Measurements from ENCODE around the gene ANAPC16. TPM values are rescaled to one million over a fixed set of nuclear protein-coding genes. Genes with fewer than 3 reads are reported as not detected.
"Not testable (repeated sequence)": the region's sequence is repeated elsewhere in the genome, so short reads cannot be mapped to it uniquely, and the experiment has no call there.

ANAPC16 gene
- total and polyA plus RNA-seq, 11 donors: 124 to 242 (median 179) TPM

GRCh38 chr10:72245949-72246525 is 30.2 kb downstream of the ANAPC16 start:
- DNase-seq: no peak
- no peak for ATAC-seq

GRCh38 chr10:72248468-72249151 is 32.8 kb downstream of the ANAPC16 start:
- Histone ChIP-seq H3K27me3 (no peaks in the 10 kb centered on the region), H3K27ac (peak overlapping the region; percentile 81 to 96 (median 92)), H3K36me3 (no peaks in the 10 kb centered on the region), H3K9me3 (no peaks in the 10 kb centered on the region), H3K4me3 (peak overlapping the region in 9 of 12 donors; percentile 6 to 39 (median 16)), H3K4me1 (peaks cover 28 to 100% (median 87%) of the 10 kb centered on the region in 12 donors)
- peak in 1 of 2 donors; percentile 23 for TF ChIP-seq POLR2A (IDR thresholded peaks at IDR 0.05)
- TF ChIP-seq, protein P1, sequence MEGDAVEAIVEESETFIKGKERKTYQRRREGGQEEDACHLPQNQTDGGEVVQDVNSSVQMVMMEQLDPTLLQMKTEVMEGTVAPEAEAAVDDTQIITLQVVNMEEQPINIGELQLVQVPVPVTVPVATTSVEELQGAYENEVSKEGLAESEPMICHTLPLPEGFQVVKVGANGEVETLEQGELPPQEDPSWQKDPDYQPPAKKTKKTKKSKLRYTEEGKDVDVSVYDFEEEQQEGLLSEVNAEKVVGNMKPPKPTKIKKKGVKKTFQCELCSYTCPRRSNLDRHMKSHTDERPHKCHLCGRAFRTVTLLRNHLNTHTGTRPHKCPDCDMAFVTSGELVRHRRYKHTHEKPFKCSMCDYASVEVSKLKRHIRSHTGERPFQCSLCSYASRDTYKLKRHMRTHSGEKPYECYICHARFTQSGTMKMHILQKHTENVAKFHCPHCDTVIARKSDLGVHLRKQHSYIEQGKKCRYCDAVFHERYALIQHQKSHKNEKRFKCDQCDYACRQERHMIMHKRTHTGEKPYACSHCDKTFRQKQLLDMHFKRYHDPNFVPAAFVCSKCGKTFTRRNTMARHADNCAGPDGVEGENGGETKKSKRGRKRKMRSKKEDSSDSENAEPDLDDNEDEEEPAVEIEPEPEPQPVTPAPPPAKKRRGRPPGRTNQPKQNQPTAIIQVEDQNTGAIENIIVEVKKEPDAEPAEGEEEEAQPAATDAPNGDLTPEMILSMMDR (IDR thresholded peaks at IDR 0.05): no peak
- intact Hi-C loops (cut with DNase I): loop anchor here in 6 of 10 donors (1.0 to 10.0 kb wide), 6 partner anchors 24 to 484 kb away; partner anchors contain the start of gene DDIT4 (in 5 of the 6)
- DNase-seq: peak; percentile 88 to 91 (median 88)
- peak; percentile 87 to 93 (median 90) for ATAC-seq
- WGBS, 4 donors: 7 to 11% (median 10%) methylated on average over 10 of the region's 10 CpGs

More at GRCh38 chr10:72245949-72246525, 30.2 kb downstream of the ANAPC16 start:
- H3K4me1 ChIP-seq: peaks cover 27 to 99% (median 90%) of the 10 kb centered on the region in 12 donors
- no peak for TF ChIP-seq POLR2A (IDR thresholded peaks at IDR 0.05)
- TF ChIP-seq, protein P1 (IDR thresholded peaks at IDR 0.05): no peak
- H3K27ac ChIP-seq: peak overlapping the region; percentile 30 to 96 (median 90)
- 3 to 13% (median 9%) methylated on average over 3 of the region's 3 CpGs for WGBS, 4 donors
- H3K36me3 ChIP-seq: no peaks in the 10 kb centered on the region
- H3K4me3 ChIP-seq: no peak overlapping the region
- no peaks in the 10 kb centered on the region for H3K27me3 ChIP-seq
- H3K9me3 ChIP-seq: no peaks in the 10 kb centered on the region
- intact Hi-C loops (cut with DNase I): loop anchor here in 4 of 10 donors (5.0 to 10.0 kb wide), 3 partner anchors 89 to 481 kb away; no protein-coding TSS in a partner anchor

- Histone ChIP-seq H3K4me3 (peak overlapping the region in 3 of 12 donors; percentile 15 to 39 (median 16)), H3K27ac (peak overlapping the region; percentile 81 to 96 (median 92)), H3K4me1 (peaks cover 31 to 100% (median 87%) of the 10 kb centered on the region in 12 donors)
- 83 to 87% (median 85%) methylated on average over 17 of the region's 17 CpGs for WGBS, 4 donors
- H3K9me3 ChIP-seq, DNase-seq, H3K27me3 ChIP-seq, H3K36me3 ChIP-seq, ATAC-seq: not testable (repeated sequence)
- intact Hi-C loops (cut with DNase I): loop anchor here in 6 of 10 donors (2.0 to 10.0 kb wide), 5 partner anchors 23 to 485 kb away; partner anchors contain the start of gene DDIT4 (in 2 of the 6)
Measured at GRCh38 chr10:72249176-72249862, 33.5 kb downstream of the ANAPC16 start.

DNA sequence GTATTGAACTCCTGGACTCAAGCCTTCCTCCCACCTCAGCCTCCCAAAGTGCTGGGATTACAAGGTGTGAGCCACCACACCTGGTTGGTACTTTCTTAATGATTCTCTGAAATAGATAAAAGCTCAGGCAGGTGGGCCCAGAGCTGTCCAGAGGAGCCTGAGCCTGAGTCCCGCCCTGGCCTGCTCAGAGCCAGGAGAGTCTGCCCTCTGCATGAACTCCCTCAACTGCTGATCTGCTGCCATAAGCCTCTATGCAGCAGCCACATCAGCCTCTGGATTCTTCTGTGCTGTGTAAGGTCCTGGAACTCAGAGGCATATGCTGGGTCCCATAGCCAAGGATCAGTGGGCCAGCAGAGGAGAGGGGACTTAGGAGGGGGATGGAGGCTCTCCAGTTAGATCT is 34.9 kb downstream of the ANAPC16 start:
- no peak for TF ChIP-seq POLR2A (IDR thresholded peaks at IDR 0.05)
- TF ChIP-seq, protein P1 (IDR thresholded peaks at IDR 0.05): no peak
- H3K4me1 ChIP-seq: peaks cover 36 to 100% (median 88%) of the 10 kb centered on the region in 12 donors

More for the DNA sequence above, 34.9 kb downstream of the ANAPC16 start:
- peak; percentile 41 to 76 (median 70) for DNase-seq
- peak in 3 of 4 donors; percentile 10 to 26 (median 21) for ATAC-seq
- Histone ChIP-seq H3K27me3 (no peaks in the 10 kb centered on the region), H3K27ac (peak overlapping the region; percentile 11 to 95 (median 90)), H3K9me3 (no peaks in the 10 kb centered on the region), H3K36me3 (no peaks in the 10 kb centered on the region), H3K4me3 (no peak overlapping the region)
- intact Hi-C loops (cut with DNase I): no loop called here
- 25 to 57% (median 44%) methylated on average over 1 of the region's 1 CpG for WGBS, 4 donors
